ENCODE results near the gene FBXW10. TPM values are rescaled to one million over a fixed set of nuclear protein-coding genes. Genes with fewer than 3 reads are reported as not detected.

Gene FBXW10
- total RNA-seq = 0.38 TPM

GRCh38 chr17:18743699-18744421 lies at the start of gene FBXW10:
Gene FBXW10, plus strand, starts transcription at chr17:18744054. Its CDS starts 191 bp downstream, at chr17:18744245.

GRCh38 chr17:18780991-18781718 lies 37.3 kb downstream of the FBXW10 start, which contains the start of gene TVP23B:
Gene TVP23B, plus strand, starts transcription at chr17:18781183. Its CDS starts 111 bp downstream, at chr17:18781294.

Other genes with a start within 250 kb of the FBXW10 start
- gene TBC1D28, start 99.7 kb upstream of the FBXW10 start, total RNA-seq = not detected
- 21.5 TPM for gene FOXO3B, start 61.7 kb upstream of the FBXW10 start, total RNA-seq
- 61.5 TPM for gene TVP23B, start 37.1 kb downstream of the FBXW10 start, total RNA-seq
- gene PRPSAP2, start 114.1 kb downstream of the FBXW10 start, total RNA-seq = 95.4 TPM
- gene SLC5A10, start 208.1 kb downstream of the FBXW10 start, total RNA-seq = 0.11 TPM

Measured in camera-type eye (tissue), 1 donor.